Right cardiac atrium (tissue), 5 donors: ENCODE data around the gene MRPL46. TPM values are rescaled to one million over a fixed set of nuclear protein-coding genes. Genes with fewer than 3 reads are reported as not detected.

ENCODE experiments used
- ATAC-seq, 2 donors: fragments of 200-7000 bp; cut with Tn5 transposase; one replicate each; pipeline versions ENCODE4 v1.8.0 to v1.9.1; 2020; ENCODE audit warnings: moderate library complexity in 2 of 2, mild to moderate bottlenecking in 1 of 2
- DNase-seq, 3 donors: peaks; one replicate each; pipeline ENCODE4 v3.0.0-alpha.2; 2020
- H3K27ac ChIP-seq: one replicate; pipeline ENCODE4 v1.5.1; 2013; ENCODE audit warnings: mild to moderate bottlenecking, low read length, control low read depth, moderate library complexity
- H3K27me3 ChIP-seq: one replicate; pipeline ENCODE4 v1.6.1; 2013; ENCODE audit not compliant: control insufficient read depth, insufficient read depth
- H3K4me1 ChIP-seq: one replicate; pipeline ENCODE4 v1.6.1; 2013; ENCODE audit warnings: low read length; ENCODE audit not compliant: control insufficient read depth, insufficient read depth
- H3K4me3 ChIP-seq: one replicate; pipeline ENCODE4 v1.5.1; 2013; ENCODE audit warnings: low read length, control low read depth
- H3K9me3 ChIP-seq: one replicate; pipeline ENCODE4 v1.6.1; 2013; ENCODE audit warnings: low read length; ENCODE audit not compliant: control insufficient read depth
- WGBS: extraction: QIAGEN DNeasy Blood & Tissue Kit; methylation state at CpG from one replicate; pipeline ENCODE4 v1.1.7; 2013; 5-methylcytosine and 5-hydroxymethylcytosine counted together
- intact Hi-C, 4 donors: fragments of 100-400 bp; cut with DNase I; formaldehyde crosslinking; loops; one replicate each; pipeline versions ENCODE4 v1.11.0 to v1.14.0; 2022 to 2023
- polyA plus RNA-seq: library from polyadenylated mRNA; stranded (reverse); fragments of 200-250 nt; gene quantifications from one replicate; pipeline ENCODE4 v1.2.3, GENCODE V29; 2013
- total RNA-seq, 4 donors: library from RNA; stranded (reverse); fragmentation: NEBNext Ultra II Directional; extraction: Animal tissue kit (Norgen Biotek cat#: 25700); gene quantifications; one replicate each; pipeline ENCODE4 v1.2.1, GENCODE V29; 2021
- donor health status: healthy with polysubstance abuse.
- donor health status: DM: no; HTN: yes; CAD: no.
- donor health status: DM: no; HTN: no; CAD: no.
- donor health status: DM: no; HTN: yes; CAD: no; lungs with severe emphysema.
- donor health status: DM: yes; HTN: yes; CAD: no.

Gene MRPL46
- total and polyA plus RNA-seq, 5 donors: 30.0 to 67.9 (median 41.7) TPM

DNA sequence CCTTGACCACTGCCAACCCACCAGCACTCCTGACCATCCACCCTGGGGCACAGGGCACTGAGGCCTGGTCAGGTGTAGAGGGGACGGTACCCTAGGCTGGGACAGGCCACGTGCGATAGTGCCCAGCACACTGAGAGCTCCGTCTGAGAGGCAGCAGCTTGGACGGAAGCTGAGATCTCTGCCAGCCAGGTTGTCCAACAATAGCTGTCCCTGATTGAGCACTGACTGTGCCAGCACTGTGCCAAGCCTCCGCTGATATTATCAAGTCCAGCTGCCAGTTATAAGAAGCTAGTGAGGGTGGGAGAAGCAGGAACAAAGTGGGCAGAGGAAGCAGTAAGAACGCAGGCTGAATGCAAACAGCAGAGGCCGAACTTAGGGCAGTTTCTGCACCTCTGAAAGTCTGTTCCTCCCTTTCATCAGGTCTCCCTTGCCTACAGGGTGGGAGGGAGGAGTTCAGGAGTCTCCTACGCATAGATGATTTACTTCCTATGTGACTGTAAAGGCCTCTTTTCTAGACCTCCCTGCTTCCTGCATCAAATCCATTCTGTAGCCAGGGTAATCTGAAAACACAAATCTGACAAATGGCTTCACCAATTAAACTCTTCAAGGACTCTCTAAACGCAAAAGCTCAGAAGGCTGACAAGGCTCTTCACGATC lies 30.0 kb upstream of the MRPL46 start:
- WGBS: 69% methylated on average over 11 of the region's 11 CpGs
- H3K27me3 ChIP-seq: no peaks in the 10 kb centered on the region
- H3K9me3 ChIP-seq: no peaks in the 10 kb centered on the region
- ATAC-seq: peak; percentile 67 to 88
- peak overlapping the region; percentile 59 for H3K27ac ChIP-seq
- DNase-seq: peak in 2 of 3 donors; percentile 66 to 72
- intact Hi-C loops: no loop called here
- no peak overlapping the region for H3K4me3 ChIP-seq
- peaks cover 4% of the 10 kb centered on the region for H3K4me1 ChIP-seq

DNA sequence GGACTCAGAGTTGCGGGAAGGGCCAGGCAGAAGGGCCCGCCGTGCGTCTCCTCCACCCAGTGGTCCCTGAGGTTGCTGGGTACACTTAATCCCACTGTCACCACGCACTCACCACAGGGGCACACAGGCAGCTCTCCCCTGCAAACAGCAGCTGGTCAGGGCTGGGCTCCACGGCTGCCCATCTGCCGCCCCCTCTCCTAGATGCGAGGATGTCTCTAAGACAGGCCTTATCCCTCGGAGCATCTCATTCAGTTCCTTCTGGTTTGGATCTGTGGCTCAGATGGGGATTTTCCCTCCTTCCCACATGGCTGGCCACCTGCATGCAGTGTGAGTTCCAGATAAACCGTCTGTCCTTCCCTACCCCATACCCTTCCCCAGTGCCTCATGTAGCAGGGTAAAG lies 26.7 kb upstream of the MRPL46 start:
- peaks cover 4% of the 10 kb centered on the region for H3K4me1 ChIP-seq
- no peak overlapping the region for H3K4me3 ChIP-seq
- ATAC-seq (no peak), DNase-seq (no peak)
- H3K27ac ChIP-seq: no peak overlapping the region
- intact Hi-C loops: no loop called here
- WGBS: 87% methylated on average over 10 of the region's 10 CpGs
- no peaks in the 10 kb centered on the region for H3K9me3 ChIP-seq
- H3K27me3 ChIP-seq: no peaks in the 10 kb centered on the region

GRCh38 chr15:88491158-88491557 lies 24.0 kb upstream of the MRPL46 start:
- H3K9me3 ChIP-seq: no peaks in the 10 kb centered on the region
- 72% methylated on average over 10 of the region's 10 CpGs for WGBS
- no peaks in the 10 kb centered on the region for H3K4me1 ChIP-seq
- H3K27ac ChIP-seq: no peak overlapping the region
- peak in 1 of 2 donors; percentile 21 for ATAC-seq
- no peak overlapping the region for H3K4me3 ChIP-seq
- intact Hi-C loops: no loop called here
- H3K27me3 ChIP-seq: no peaks in the 10 kb centered on the region
- no peak for DNase-seq

GRCh38 chr15:88490036-88490435 lies 22.8 kb upstream of the MRPL46 start:
- H3K4me1 ChIP-seq: no peaks in the 10 kb centered on the region
- intact Hi-C loops: no loop called here
- no peak overlapping the region for H3K4me3 ChIP-seq
- no peak for DNase-seq
- 90% methylated on average over 3 of the region's 3 CpGs for WGBS
- no peak for ATAC-seq
- H3K9me3 ChIP-seq: no peaks in the 10 kb centered on the region
- no peaks in the 10 kb centered on the region for H3K27me3 ChIP-seq
- H3K27ac ChIP-seq: no peak overlapping the region

- Histone ChIP-seq H3K4me3 (no peak overlapping the region), H3K9me3 (no peaks in the 10 kb centered on the region), H3K27ac (no peak overlapping the region), H3K4me1 (no peaks in the 10 kb centered on the region), H3K27me3 (no peaks in the 10 kb centered on the region)
- WGBS: 76% methylated on average over 4 of the region's 4 CpGs
- intact Hi-C loops: no loop called here
- DNase-seq (no peak), ATAC-seq (no peak)
Observed at GRCh38 chr15:88489321-88489720, 22.1 kb upstream of the MRPL46 start.

- no peak for ATAC-seq
- no peak overlapping the region for H3K27ac ChIP-seq
- 61% methylated on average over 11 of the region's 11 CpGs for WGBS
- H3K4me3 ChIP-seq: no peak overlapping the region
- intact Hi-C loops: no loop called here
- no peaks in the 10 kb centered on the region for H3K27me3 ChIP-seq
- no peaks in the 10 kb centered on the region for H3K9me3 ChIP-seq
- no peaks in the 10 kb centered on the region for H3K4me1 ChIP-seq
- no peak for DNase-seq
Observed at GRCh38 chr15:88487796-88488523, 20.8 kb upstream of the MRPL46 start.

GRCh38 chr15:88487178-88487795 lies 20.1 kb upstream of the MRPL46 start:
- no peaks in the 10 kb centered on the region for H3K4me1 ChIP-seq
- H3K4me3 ChIP-seq: no peak overlapping the region
- intact Hi-C loops: no loop called here
- H3K27ac ChIP-seq: no peak overlapping the region
- H3K27me3 ChIP-seq: no peaks in the 10 kb centered on the region
- no peaks in the 10 kb centered on the region for H3K9me3 ChIP-seq
- 81% methylated on average over 2 of the region's 2 CpGs for WGBS
- no peak for DNase-seq
- no peak for ATAC-seq

GRCh38 chr15:88484682-88485331 lies 17.6 kb upstream of the MRPL46 start:
- no peaks in the 10 kb centered on the region for H3K4me1 ChIP-seq
- WGBS: 50% methylated on average over 10 of the region's 10 CpGs
- DNase-seq: no peak
- H3K9me3 ChIP-seq: no peaks in the 10 kb centered on the region
- intact Hi-C loops: no loop called here
- no peak overlapping the region for H3K27ac ChIP-seq
- H3K27me3 ChIP-seq: no peaks in the 10 kb centered on the region
- ATAC-seq: no peak
- no peak overlapping the region for H3K4me3 ChIP-seq

GRCh38 chr15:88482263-88482662 lies 15.1 kb upstream of the MRPL46 start:
- Histone ChIP-seq H3K9me3 (no peaks in the 10 kb centered on the region), H3K27ac (no peak overlapping the region), H3K27me3 (no peaks in the 10 kb centered on the region), H3K4me1 (no peaks in the 10 kb centered on the region), H3K4me3 (no peak overlapping the region)
- WGBS: 61% methylated on average over 1 of the region's 1 CpG
- DNase-seq (no peak), ATAC-seq (no peak)
- intact Hi-C loops: no loop called here

DNA sequence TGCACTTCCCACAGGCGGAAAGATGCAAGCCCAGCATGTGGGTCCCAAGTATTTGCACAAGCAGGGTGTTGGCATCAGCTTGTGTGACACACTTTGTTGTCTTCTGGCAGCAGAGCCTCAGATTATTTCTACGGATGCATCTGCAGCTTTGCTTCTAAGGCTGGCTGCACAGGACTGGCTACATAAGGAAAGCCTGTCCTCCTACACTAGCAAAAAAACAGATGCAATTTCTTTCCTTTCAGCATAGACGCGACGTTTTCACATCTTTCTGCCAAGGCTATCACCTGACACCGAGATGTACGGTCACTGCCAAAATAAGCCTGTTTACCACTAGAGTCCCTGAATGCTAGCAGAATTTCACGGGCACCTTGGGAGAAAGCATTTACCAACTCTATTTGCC lies 13.8 kb upstream of the MRPL46 start:
- no peak overlapping the region for H3K27ac ChIP-seq
- no peaks in the 10 kb centered on the region for H3K9me3 ChIP-seq
- DNase-seq: no peak
- no peak overlapping the region for H3K4me3 ChIP-seq
- intact Hi-C loops: no loop called here
- WGBS: 67% methylated on average over 8 of the region's 8 CpGs
- no peak for ATAC-seq
- H3K4me1 ChIP-seq: no peaks in the 10 kb centered on the region
- no peaks in the 10 kb centered on the region for H3K27me3 ChIP-seq

- Histone ChIP-seq H3K9me3 (no peaks in the 10 kb centered on the region), H3K27me3 (no peaks in the 10 kb centered on the region), H3K27ac (no peak overlapping the region), H3K4me1 (no peaks in the 10 kb centered on the region), H3K4me3 (no peak overlapping the region)
- DNase-seq: no peak
- intact Hi-C loops: loop anchor here in 1 of 4 donors (5.0 kb wide), 1 partner anchor 133 kb away; no protein-coding TSS in a partner anchor
- WGBS: 88% methylated on average over 3 of the region's 3 CpGs
- no peak for ATAC-seq
Observed at GRCh38 chr15:88479169-88479568, 12.0 kb upstream of the MRPL46 start.
